HL-60 (cell line): ENCODE measurements around the gene EXOC2.

ENCODE experiments used
- DNase-seq, 2 experiments: peaks; one replicate each; pipeline ENCODE4 v3.0.0-alpha.2; 2010 to 2020; ENCODE audit warnings: low read depth in 1 of 2, low spot score in 1 of 2
- H3K27ac ChIP-seq: fragments of 250-450 bp; sonication (Bioruptor Pico); replicated peaks from 2 replicates; pipeline ENCODE4 v1.5.1; 2020; ENCODE audit warnings: mild to moderate bottlenecking, moderate library complexity
- H3K27me3 ChIP-seq: fragments of 250-450 bp; sonication (Bioruptor Pico); 2 replicates; pipeline ENCODE4 v1.5.1; 2021; ENCODE audit warnings: mild to moderate bottlenecking, moderate library complexity; ENCODE audit not compliant: insufficient read depth, poor library complexity, severe bottlenecking
- H3K4me3 ChIP-seq: replicated peaks from 2 replicates; pipeline ENCODE4 v1.5.1; 2011; ENCODE audit warnings: mild to moderate bottlenecking, control low read depth, low read length; ENCODE audit not compliant: insufficient read depth
- GABPA ChIP-seq: IDR thresholded peaks from 2 replicates; pipeline ENCODE4 v1.6.1; 2012; ENCODE audit warnings: low read depth
- POLR2AphosphoS5 ChIP-seq: IDR thresholded peaks from 2 replicates; pipeline ENCODE4 v1.6.1; 2012; ENCODE audit warnings: low read depth
- SPI1 ChIP-seq: IDR thresholded peaks from 2 replicates; pipeline ENCODE4 v1.6.1; 2012; ENCODE audit warnings: low read depth, mild to moderate bottlenecking, borderline replicate concordance
- TF ChIP-seq, protein P1 (sequence below): IDR thresholded peaks from 2 replicates; pipeline ENCODE4 v1.6.1; 2012; ENCODE audit warnings: low read depth; ENCODE audit not compliant: insufficient replicate concordance
- TF ChIP-seq, protein P2 (sequence below): IDR thresholded peaks from one replicate; pipeline ENCODE4 v1.5.1; 2011; ENCODE audit warnings: low read length, control low read depth, inconsistent platforms; ENCODE audit not compliant: insufficient read depth

EXOC2 gene

DNA sequence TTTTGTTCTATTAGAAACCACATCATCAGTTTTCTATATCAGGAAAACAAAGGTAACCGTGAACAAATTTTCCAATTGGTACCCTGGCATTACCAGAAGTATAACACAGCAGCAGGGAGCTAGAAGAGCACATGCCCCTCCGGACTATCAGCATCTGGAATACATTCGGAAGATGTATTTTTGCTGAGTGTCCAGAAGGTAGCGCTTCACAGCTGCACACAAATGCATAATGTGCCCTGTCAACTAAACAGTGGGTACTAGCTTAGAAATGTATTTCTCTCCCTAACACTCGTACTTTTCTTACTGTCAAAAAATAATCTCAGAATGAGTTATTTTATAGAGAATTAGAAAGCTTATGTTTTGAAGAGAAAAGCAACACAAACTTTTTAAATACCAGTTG is 113.6 kb downstream of the EXOC2 start:
- TF ChIP-seq POLR2AphosphoS5 (no peak), GABPA (no peak), SPI1 (no peak)
- TF ChIP-seq, protein P1, sequence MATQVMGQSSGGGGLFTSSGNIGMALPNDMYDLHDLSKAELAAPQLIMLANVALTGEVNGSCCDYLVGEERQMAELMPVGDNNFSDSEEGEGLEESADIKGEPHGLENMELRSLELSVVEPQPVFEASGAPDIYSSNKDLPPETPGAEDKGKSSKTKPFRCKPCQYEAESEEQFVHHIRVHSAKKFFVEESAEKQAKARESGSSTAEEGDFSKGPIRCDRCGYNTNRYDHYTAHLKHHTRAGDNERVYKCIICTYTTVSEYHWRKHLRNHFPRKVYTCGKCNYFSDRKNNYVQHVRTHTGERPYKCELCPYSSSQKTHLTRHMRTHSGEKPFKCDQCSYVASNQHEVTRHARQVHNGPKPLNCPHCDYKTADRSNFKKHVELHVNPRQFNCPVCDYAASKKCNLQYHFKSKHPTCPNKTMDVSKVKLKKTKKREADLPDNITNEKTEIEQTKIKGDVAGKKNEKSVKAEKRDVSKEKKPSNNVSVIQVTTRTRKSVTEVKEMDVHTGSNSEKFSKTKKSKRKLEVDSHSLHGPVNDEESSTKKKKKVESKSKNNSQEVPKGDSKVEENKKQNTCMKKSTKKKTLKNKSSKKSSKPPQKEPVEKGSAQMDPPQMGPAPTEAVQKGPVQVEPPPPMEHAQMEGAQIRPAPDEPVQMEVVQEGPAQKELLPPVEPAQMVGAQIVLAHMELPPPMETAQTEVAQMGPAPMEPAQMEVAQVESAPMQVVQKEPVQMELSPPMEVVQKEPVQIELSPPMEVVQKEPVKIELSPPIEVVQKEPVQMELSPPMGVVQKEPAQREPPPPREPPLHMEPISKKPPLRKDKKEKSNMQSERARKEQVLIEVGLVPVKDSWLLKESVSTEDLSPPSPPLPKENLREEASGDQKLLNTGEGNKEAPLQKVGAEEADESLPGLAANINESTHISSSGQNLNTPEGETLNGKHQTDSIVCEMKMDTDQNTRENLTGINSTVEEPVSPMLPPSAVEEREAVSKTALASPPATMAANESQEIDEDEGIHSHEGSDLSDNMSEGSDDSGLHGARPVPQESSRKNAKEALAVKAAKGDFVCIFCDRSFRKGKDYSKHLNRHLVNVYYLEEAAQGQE = no peak
- TF ChIP-seq, protein P2, sequence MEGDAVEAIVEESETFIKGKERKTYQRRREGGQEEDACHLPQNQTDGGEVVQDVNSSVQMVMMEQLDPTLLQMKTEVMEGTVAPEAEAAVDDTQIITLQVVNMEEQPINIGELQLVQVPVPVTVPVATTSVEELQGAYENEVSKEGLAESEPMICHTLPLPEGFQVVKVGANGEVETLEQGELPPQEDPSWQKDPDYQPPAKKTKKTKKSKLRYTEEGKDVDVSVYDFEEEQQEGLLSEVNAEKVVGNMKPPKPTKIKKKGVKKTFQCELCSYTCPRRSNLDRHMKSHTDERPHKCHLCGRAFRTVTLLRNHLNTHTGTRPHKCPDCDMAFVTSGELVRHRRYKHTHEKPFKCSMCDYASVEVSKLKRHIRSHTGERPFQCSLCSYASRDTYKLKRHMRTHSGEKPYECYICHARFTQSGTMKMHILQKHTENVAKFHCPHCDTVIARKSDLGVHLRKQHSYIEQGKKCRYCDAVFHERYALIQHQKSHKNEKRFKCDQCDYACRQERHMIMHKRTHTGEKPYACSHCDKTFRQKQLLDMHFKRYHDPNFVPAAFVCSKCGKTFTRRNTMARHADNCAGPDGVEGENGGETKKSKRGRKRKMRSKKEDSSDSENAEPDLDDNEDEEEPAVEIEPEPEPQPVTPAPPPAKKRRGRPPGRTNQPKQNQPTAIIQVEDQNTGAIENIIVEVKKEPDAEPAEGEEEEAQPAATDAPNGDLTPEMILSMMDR = no peak
- Histone ChIP-seq H3K27me3 (no peaks in the 10 kb centered on the region), H3K4me3 (no peak overlapping the region), H3K27ac (no peak overlapping the region)
- DNase-seq = no peak

DNA sequence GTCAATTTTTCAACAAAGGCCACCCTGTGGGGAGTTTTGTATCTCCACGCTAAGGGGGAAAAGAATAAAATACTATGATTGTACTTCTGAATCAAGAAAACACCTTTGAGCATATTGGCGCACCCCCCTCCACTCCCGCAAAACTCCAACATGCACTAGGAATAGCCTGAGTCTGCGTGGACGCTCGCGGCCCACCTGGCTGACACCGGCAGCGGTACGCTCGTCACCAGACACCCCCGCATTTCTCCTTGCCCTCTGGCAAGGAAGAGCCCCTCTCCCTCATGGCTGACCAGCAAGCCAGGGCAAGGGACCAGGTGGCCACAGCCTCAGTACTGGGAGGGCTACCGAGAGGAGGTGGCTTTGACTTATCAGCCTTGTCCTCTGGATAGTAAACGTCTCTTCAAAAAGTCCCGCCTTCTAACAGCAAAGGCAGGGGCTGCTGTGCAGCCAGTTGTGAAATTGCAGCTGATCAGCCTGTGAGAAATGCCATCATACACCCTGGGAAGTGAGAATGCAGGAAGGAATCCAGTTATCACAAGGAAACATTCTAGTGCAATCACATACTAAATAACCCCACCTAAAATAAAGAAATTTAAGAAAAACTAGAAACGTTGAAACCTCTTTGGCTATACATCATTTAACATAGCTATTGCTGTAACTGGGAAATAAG is 120.2 kb downstream of the EXOC2 start:
- DNase-seq = no peak
- H3K27me3 ChIP-seq = no peaks in the 10 kb centered on the region
- no peak overlapping the region for H3K4me3 ChIP-seq
- TF ChIP-seq SPI1 = no peak
- no peak for TF ChIP-seq GABPA
- no peak for TF ChIP-seq POLR2AphosphoS5
- TF ChIP-seq, protein P1 = no peak
- TF ChIP-seq, protein P2 = no peak
- H3K27ac ChIP-seq = no peak overlapping the region

DNA sequence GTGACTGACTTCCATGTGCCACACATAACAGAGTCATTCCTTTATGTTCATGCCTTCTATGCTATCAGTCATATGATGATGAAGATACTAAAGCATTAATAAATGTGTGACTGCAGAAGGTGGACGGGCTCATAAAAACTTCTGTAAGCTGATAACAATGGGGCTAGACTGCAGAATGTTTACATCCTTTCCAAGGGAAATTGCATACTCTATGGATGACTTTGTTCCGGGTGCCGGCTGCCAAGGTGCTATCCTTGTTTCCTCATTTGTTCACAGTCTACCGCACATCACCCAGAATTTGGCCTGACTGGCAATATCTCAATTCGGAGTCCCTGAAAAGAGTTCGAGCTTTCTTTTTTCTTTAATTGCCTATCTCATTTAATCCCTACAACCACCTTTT is 121.0 kb downstream of the EXOC2 start:
- TF ChIP-seq POLR2AphosphoS5 = no peak
- TF ChIP-seq, protein P1 = no peak
- TF ChIP-seq, protein P2 = no peak
- no peak for TF ChIP-seq GABPA
- TF ChIP-seq SPI1 = no peak
- DNase-seq = no peak
- no peak overlapping the region for H3K27ac ChIP-seq
- no peak overlapping the region for H3K4me3 ChIP-seq
- no peaks in the 10 kb centered on the region for H3K27me3 ChIP-seq
